Esophagus muscularis mucosa (tissue), 4 donors: ENCODE measurements around the gene WDR91. TPM values are rescaled to one million over a fixed set of nuclear protein-coding genes. Genes with fewer than 3 reads are reported as not detected.

ENCODE experiments used
- DNase-seq: peaks from one replicate; pipeline ENCODE4 v3.0.0-alpha.2; 2017; ENCODE audit errors: extremely low spot score
- H3K27ac ChIP-seq, 4 donors: fragments of 200-600 bp; sonication (generic); replicated peaks in 1 of 4; 1 replicate in 3 of 4; 2 replicates in 1 of 4; pipeline ENCODE4 v1.5.1; 2016 to 2019; ENCODE audit warnings: mild to moderate bottlenecking in 1 of 4
- H3K27me3 ChIP-seq, 4 donors: fragments of 200-600 bp; sonication (generic); one replicate each; pipeline versions ENCODE4 v1.5.1 to v1.6.0; 2016 to 2019
- H3K36me3 ChIP-seq, 4 donors: fragments of 200-600 bp; sonication (generic); one replicate each; pipeline ENCODE4 v1.5.1; 2016 to 2019
- H3K4me1 ChIP-seq, 4 donors: fragments of 200-600 bp; sonication (generic); one replicate each; pipeline ENCODE4 v1.5.1; 2016 to 2019
- H3K4me3 ChIP-seq, 4 donors: fragments of 200-600 bp; sonication (generic); 1 replicate in 2 of 4; 2 replicates in 2 of 4; pipeline ENCODE4 v1.5.1; 2016 to 2019; ENCODE audit warnings: mild to moderate bottlenecking in 4 of 4, moderate library complexity in 1 of 4
- H3K9me3 ChIP-seq, 4 donors: fragments of 200-600 bp; sonication (generic); 1 replicate in 3 of 4; 2 replicates in 1 of 4; pipeline ENCODE4 v1.5.1; 2016 to 2019
- CTCF ChIP-seq, 3 experiments: fragments of 200-600 bp in 2 of 3; fragments of 450-650 bp in 1 of 3; sonication (generic) in 2 of 3; IDR thresholded peaks; one replicate each; pipeline ENCODE4 v1.5.1; 2017 to 2019; ENCODE audit warnings: antibody characterized with exemption in 3 of 3, mild to moderate bottlenecking in 2 of 3, moderate library complexity in 1 of 3
- EP300 ChIP-seq: sonication (generic); formaldehyde crosslinking; IDR thresholded peaks from one replicate; pipeline ENCODE4 v1.6.1; 2017; ENCODE audit warnings: antibody characterized with exemption
- POLR2A ChIP-seq: fragments of 450-650 bp; IDR thresholded peaks from one replicate; pipeline ENCODE4 v1.6.1; 2017; ENCODE audit warnings: antibody characterized with exemption, moderate library complexity, mild to moderate bottlenecking, low read depth
- POLR2AphosphoS5 ChIP-seq, 2 donors: sonication (generic); formaldehyde crosslinking; IDR thresholded peaks; one replicate each; pipeline ENCODE4 v1.6.1; 2017; ENCODE audit warnings: antibody characterized with exemption in 2 of 2
- WGBS: methylation state at CpG from one replicate; pipeline ENCODE4 v1.1.5; 2018; 5-methylcytosine and 5-hydroxymethylcytosine counted together
- intact Hi-C: fragments of 100-400 bp; cut with DNase I; formaldehyde crosslinking; loops from one replicate; pipeline ENCODE4 v1.15.1; 2023
- total RNA-seq, 4 donors: library from RNA; depleted of rRNA; stranded (reverse); fragments of >200 nt; gene quantifications; one replicate each; pipeline versions ENCODE4 v1.1.0 to v1.2.1, GENCODE V29; 2016

The WDR91 gene
- total RNA-seq, 4 donors from 2014 or later = 13.3 to 27.4 (median 20.4) TPM

- Histone ChIP-seq H3K27me3 (no peaks in the 10 kb centered on the region), H3K9me3 (no peaks in the 10 kb centered on the region), H3K36me3 (no peaks in the 10 kb centered on the region), H3K27ac (no peak within 1 kb of the TSS), H3K4me3 (no peak within 1 kb of the TSS), H3K4me1 (no peaks in the 10 kb centered on the region)
- intact Hi-C loops = no loop called here
- no peak for TF ChIP-seq EP300
- no peak for TF ChIP-seq CTCF (IDR thresholded peaks at IDR 0.05)
- TF ChIP-seq POLR2A = no peak
- TF ChIP-seq POLR2AphosphoS5 (IDR thresholded peaks at IDR 0.05) = no peak
- DNase-seq = no peak
- 92% methylated on average over 28 of the region's 28 CpGs for WGBS
Measured at GRCh38 chr7:135233570-135233969, 22.2 kb upstream of the WDR91 start, which contains the start of gene STRA8. TSS of gene STRA8 (plus strand) at chr7:135233838. CDS start at chr7:135240525, 6,687 bp downstream.

GRCh38 chr7:135232720-135233119 lies 21.4 kb upstream of the WDR91 start:
- no peak for TF ChIP-seq CTCF (IDR thresholded peaks at IDR 0.05)
- TF ChIP-seq EP300 = no peak
- no peak for TF ChIP-seq POLR2A
- no peak for TF ChIP-seq POLR2AphosphoS5 (IDR thresholded peaks at IDR 0.05)
- H3K27me3 ChIP-seq = no peaks in the 10 kb centered on the region
- intact Hi-C loops = no loop called here
- H3K9me3 ChIP-seq = no peaks in the 10 kb centered on the region
- H3K4me1 ChIP-seq = no peaks in the 10 kb centered on the region
- 87% methylated on average over 13 of the region's 13 CpGs for WGBS
- no peaks in the 10 kb centered on the region for H3K36me3 ChIP-seq
- H3K27ac ChIP-seq = no peak overlapping the region
- H3K4me3 ChIP-seq = no peak overlapping the region
- no peak for DNase-seq

GRCh38 chr7:135232087-135232486 lies 20.8 kb upstream of the WDR91 start:
- no peaks in the 10 kb centered on the region for H3K36me3 ChIP-seq
- DNase-seq = no peak
- no peaks in the 10 kb centered on the region for H3K9me3 ChIP-seq
- 93% methylated on average over 6 of the region's 6 CpGs for WGBS
- no peaks in the 10 kb centered on the region for H3K27me3 ChIP-seq
- no peak overlapping the region for H3K27ac ChIP-seq
- intact Hi-C loops = no loop called here
- H3K4me1 ChIP-seq = no peaks in the 10 kb centered on the region
- no peak for TF ChIP-seq POLR2A
- TF ChIP-seq POLR2AphosphoS5 (IDR thresholded peaks at IDR 0.05) = no peak
- TF ChIP-seq CTCF (IDR thresholded peaks at IDR 0.05) = no peak
- TF ChIP-seq EP300 = no peak
- no peak overlapping the region for H3K4me3 ChIP-seq

GRCh38 chr7:135231686-135232085 lies 20.4 kb upstream of the WDR91 start:
- H3K9me3 ChIP-seq = no peaks in the 10 kb centered on the region
- H3K27me3 ChIP-seq = no peaks in the 10 kb centered on the region
- H3K36me3 ChIP-seq = no peaks in the 10 kb centered on the region
- no peak for DNase-seq
- H3K27ac ChIP-seq = no peak overlapping the region
- no peak overlapping the region for H3K4me3 ChIP-seq
- H3K4me1 ChIP-seq = no peaks in the 10 kb centered on the region
- intact Hi-C loops = no loop called here
- no peak for TF ChIP-seq POLR2A
- TF ChIP-seq CTCF (IDR thresholded peaks at IDR 0.05) = no peak
- no peak for TF ChIP-seq POLR2AphosphoS5 (IDR thresholded peaks at IDR 0.05)
- TF ChIP-seq EP300 = no peak

- H3K4me3 ChIP-seq = no peak overlapping the region
- no peak overlapping the region for H3K27ac ChIP-seq
- no peak for DNase-seq
- TF ChIP-seq POLR2AphosphoS5 (IDR thresholded peaks at IDR 0.05) (no peak), EP300 (no peak), POLR2A (no peak), CTCF (IDR thresholded peaks at IDR 0.05) (no peak)
- H3K9me3 ChIP-seq = no peaks in the 10 kb centered on the region
- H3K36me3 ChIP-seq = no peaks in the 10 kb centered on the region
- H3K27me3 ChIP-seq = no peaks in the 10 kb centered on the region
- intact Hi-C loops = no loop called here
- no peaks in the 10 kb centered on the region for H3K4me1 ChIP-seq
- 66% methylated on average over 1 of the region's 1 CpG for WGBS
Measured at GRCh38 chr7:135224027-135224426, 12.7 kb upstream of the WDR91 start.
